RKO (cell line): ENCODE data around the gene MIER2.
"Not testable (repeated sequence)": the region's sequence is repeated elsewhere in the genome, so short reads cannot be mapped to it uniquely, and the experiment has no call there.

Source experiments
- DNase-seq: peaks from one replicate; pipeline ENCODE4 v3.0.0-alpha.2; 2016; ENCODE audit warnings: low spot score

MIER2 gene

DNA sequence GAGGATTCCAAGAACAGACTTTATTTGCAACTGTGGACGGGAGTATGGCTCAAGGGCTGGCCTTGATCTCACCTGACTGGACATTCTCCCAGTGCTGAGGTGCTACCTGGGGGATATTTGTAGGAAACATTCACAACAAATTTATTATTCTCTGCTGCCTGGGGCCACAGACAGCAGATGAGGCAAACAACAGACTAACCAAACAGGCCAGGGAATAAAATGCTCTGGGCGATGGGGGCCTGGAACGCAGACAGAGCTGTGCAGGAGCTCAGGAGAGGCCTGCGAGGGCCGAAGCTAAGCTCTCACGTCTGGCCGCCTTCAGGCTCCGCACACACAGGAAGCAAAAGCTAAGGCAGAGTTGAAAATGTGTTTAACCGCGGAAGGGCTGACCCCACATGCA is 61.2 kb downstream of the MIER2 start:
- DNase-seq = no peak

DNA sequence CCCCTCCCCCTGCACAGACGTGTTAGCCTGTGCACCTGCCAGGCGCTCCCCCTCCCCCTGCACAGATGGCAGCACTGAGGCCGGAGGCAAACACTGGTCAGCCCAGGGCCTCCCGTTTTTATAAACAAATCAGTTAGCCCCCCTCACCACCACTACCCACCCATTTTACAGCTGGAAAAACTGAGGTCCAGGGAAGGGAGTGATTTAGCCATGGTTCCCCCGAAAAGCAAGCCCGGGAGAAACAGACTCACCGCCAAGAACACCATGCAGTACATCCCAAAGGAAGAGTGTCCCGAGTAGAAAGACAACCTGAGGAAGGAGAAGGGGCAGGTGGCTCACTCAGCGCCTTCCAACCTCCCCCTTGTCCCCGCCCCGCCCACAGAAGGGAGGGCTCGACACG is 62.1 kb downstream of the MIER2 start:
- no peak for DNase-seq

DNA sequence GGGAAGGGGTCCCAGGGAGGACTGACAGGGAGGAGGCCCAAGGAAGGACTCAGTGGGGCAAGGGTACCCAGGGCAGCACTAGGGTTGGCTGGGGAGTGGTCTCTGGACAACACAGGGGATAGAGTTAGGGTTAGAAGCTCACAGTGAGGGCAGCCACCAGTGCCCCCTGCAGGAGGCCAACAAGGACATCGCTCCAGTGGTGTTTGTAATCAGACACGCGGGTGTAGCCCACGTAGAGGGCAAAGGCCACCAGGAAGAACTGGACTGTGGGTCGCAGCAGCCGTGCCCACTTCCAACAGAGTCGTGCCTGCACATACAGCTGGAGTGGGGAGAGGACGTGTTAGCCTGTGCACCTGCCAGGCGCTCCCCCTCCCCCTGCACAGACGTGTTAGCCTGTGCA is 62.6 kb downstream of the MIER2 start:
- DNase-seq = no peak

DNA sequence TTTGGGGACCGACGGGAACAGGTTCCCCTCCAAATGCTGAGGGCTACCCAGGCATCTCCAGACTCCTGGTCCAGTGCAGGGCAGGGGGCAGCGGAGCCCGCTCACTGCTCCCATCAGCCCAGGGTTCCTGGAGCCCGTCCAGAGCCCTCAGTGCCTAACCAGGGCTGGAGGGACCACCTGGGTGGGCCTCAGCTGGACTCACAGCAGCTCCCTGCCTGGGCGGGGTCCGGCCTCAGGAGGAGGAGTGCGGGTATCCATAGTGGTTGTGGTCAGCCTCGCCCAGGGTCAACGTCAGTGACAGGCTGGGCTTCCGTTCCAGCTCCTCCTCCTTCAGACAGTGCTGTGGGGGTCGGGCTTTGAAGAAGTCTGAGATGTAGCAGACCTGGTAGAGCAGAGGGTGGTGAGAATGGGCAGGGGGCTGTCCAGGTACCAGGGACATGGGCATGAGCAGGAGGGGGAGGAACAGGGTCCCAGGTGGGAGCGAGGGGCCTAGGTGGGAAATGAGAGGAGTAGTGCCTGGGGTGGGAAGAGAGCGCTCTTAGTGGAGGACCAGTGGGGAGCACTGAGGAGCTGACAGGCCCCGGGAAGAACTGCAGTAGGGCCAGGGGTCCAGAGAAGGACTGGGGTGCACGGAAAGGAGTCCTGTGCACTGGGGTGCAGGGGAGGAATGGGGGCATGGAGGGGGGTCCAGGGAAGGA is 63.3 kb downstream of the MIER2 start:
- DNase-seq = no peak

DNA sequence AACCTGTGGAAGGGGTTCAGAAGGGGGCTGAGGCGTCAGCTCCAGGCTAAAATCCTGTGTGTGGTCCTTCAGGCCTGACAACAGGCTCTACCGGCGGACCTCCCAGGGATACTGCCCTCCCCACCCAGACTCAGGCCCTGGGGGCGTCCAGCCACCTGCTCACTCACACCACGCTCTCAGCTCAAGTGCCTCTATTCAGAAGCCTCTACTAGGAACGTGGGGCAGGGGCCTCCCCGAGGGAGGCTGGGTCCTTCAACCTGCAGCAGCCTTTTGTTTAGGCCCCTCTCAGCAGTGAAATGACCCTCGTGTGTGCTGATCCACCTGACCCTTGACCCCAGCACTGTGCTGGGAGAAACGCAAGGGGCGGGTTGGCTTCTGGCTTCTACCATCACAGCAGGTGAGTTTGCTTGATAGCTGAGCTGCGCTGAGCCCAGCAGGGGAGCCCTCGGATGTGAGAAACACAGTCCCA is 64.0 kb downstream of the MIER2 start:
- no peak for DNase-seq

DNA sequence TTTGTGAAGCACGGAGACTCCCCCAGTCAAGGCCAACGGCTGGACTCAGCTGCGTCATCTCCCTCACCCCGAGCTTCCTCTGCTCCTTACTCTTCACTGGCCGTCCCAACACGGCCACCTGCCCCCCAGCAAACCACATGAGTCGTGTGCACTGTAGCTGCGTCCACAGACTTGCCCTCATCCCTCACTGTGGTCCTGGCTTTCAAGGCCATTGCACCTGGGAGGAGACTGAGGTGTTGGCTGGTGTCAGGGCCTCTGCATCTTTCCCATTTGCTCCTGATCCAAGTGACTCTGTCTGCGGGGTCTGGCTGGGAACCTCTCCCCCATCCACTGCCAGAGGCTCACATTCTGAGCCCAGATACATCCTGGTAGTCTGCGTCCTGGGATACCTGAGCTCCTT is 64.9 kb downstream of the MIER2 start:
- no peak for DNase-seq

DNA sequence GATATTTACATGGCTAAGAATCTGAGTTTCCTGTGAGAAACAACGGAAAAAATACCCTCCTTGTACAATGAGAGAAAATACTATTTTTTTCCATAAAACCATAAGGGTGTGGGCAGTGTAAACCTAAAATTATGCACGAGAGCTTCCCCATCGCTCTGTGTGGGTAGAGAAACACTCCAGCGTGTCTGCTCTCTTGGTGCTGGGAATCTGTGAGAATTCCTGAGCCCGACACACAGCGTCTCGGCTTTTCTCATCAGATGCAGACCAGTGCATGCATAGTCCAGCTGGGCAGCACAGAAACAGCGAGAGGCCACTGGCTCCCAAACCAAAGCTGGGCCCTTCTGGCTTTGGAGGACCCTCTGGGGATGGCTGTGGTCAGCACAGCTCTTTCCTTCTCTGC is 65.4 kb downstream of the MIER2 start:
- DNase-seq = no peak

DNA sequence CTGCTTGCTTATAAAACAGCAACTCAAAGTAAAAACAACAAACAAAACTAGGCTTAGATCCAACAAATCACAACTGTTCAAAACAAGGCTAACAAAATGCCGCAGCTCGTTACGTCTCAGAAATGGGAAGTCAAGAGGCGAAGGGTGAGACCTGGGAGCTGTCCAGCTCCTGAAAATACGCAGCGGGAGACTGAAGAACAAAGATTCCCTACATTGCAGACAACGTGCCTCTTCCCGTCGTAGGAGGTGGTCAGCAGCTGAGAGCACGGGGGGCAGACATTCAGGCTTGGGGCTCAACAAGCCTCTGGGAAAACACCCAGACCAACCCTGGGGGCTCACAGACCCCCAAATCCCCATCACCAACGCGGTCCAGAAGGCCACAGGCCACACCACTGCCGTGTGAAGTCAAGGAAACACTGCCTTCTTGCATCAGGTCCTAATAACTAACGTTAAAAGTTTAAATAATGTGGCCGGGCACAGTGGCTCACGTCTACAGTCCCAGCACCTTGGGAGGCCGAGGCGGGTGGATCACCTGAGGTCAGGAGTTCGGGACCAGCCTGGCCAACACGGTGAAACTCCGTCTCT is 66.9 kb downstream of the MIER2 start:
- no peak for DNase-seq

DNA sequence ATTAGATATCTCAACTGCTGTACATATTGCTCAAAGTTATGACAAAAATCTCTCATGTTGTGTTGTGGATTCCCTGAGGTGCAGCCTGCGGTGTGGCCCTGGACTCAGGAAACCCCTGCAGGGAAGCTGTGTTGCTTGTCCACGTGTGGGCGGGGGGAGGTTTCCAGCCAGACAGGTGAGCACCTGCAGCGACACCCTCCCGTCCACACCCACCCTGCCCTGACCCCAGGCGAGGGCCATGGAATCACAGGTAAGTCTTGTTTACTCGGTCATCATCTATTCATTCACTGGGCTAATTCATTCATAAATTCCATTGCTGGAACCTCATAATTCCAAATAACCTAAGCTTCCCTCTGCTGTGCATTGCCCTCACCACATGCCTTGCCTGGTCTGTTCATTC is 67.5 kb downstream of the MIER2 start:
- no peak for DNase-seq

DNA sequence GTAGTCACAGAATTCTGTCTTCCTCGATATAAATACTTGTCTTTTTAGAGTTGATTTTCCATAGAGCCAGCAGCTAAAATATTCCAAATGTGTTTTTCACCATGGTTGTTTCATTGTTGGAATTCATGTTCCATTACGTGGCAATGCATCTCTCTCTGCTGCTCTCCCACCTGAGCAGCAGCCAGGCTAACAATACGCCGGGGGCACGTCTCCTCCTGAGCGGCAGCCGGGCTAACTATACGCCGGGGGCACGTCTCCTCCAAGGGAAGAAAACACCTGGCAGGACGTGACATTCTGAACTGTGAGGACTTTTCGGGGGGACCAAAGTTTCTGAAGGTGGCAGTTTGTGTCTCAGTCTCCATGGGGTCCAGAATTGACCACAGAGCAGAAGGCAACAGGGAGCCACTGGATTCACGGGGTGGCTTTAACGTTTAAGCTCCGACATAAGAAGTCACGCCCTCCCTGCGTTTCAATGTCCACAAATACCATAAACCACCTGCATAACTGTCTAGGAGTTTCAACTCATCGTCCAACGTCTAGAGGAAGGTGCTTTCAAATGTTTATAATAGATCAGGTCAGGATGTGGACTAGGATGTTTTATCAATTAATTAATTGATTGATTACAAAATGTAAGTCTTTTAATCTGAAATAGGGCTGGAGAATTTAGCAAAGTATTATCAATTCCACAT is 68.5 kb downstream of the MIER2 start:
- no peak for DNase-seq

DNA sequence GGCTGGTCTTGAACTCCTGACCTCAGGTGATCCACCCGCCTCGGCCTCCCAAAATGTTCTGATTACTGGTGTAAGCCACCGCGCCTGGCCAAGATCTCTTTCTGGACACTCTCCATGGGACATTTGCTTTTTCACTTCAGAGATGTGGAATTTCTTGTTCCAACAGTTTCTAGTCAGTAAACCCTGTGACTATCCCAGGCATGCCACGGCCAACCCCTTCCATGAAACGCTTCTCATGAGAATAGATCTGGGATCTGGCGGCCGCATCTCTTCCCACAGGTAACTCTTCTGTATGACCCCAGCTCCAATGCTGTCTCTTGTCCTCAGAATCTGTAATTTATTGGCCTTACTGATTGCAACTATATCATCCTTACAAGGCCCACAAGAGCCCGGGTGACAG is 69.6 kb downstream of the MIER2 start:
- DNase-seq = no peak

DNA sequence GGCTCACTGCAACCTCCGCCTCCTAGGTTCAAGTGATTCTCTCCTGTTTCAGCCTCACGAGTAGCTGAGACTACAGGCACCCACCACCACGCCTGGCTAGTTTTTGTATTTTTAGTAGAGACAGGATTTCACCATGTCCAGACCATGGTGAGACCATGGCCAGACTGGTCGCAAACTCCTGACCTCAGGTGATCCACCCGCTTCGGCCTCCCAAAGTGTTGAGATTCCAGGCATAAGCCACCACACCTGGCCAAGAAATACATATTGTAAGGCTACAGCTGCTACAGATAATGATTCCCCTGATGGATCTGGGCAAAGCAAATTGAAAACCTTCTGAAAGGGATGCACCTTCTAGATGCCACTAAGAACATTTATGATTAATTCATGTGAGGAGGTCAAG is 71.2 kb downstream of the MIER2 start:
- DNase-seq = no peak

DNA sequence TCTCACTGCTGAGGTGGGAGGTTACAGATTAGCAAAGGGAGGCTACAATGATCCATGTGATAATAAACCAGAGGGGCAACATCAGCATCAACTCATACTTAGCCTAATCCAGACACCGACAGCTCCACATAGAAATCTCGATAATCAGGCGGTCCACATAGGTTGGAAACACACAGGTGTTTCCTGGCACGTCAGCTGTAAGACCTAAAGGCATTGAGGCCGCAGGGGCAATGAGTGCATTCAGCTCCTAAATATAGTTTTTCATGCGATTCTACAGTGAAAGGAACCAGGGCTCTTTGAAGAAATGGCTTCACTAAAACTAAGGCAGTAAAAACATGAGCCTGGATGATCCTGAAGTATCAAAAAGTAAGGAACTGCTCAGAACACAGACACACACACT is 72.7 kb downstream of the MIER2 start:
- DNase-seq = no peak

DNA sequence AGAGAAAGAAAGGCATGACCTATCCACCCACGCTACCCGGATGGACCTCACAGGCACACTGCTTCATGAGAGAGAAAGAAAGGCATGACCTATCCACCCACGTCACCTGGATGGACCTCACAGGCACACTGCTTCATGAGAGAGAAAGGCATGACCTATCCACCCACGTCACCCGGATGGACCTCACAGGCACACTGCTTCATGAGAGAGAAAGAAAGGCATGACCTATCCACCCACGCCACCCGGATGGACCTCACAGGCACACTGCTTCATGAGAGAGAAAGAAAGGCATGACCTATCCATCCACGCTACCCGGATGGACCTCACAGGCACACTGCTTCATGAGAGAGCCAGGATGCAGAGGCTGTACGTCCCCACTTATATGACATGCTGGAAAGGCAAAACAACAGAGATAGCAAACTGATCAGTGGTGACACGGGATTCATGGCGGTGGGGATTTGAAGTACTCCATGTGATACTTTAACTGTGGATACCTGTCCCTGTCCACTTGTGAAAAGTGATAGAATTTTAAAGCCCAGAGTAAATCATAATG is 73.8 kb downstream of the MIER2 start:
- DNase-seq = not testable (repeated sequence)

DNA sequence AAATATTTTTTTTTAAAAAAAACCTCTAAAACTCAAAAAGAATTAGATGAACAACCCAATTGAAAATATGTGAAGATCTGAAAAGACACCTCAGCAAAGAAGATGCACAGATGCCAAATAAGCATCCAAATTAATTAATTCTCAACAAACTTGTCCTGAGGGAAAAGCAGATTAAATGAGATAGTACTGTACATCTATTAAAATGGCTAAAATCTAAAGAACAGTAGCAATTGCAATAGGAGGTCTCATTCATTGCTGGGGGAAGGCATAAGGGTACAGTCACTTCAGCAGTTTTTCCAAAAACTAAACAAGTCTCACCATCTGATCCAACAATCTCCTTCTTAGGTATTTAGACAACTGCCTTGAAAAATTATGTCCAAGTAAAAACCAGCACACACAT is 75.4 kb downstream of the MIER2 start:
- DNase-seq = no peak

DNA sequence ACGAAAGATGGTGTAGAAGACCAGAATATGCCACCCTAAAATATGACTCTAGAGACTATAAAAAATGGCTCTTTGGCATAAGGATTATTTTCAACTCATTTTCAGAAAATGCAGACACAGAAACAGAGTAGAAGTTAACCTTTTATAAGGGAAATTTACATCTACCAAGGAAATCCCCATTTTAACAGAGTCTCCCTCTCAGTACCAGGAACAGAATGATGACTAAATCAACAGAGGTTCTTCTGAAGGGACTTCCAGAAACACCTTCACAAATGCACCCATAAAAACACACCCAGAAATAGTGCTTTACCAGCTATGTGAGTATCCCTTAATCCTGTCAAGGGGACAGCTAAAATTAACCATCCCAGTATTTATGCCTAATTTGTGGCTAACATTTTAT is 82.5 kb downstream of the MIER2 start:
- no peak for DNase-seq

DNA sequence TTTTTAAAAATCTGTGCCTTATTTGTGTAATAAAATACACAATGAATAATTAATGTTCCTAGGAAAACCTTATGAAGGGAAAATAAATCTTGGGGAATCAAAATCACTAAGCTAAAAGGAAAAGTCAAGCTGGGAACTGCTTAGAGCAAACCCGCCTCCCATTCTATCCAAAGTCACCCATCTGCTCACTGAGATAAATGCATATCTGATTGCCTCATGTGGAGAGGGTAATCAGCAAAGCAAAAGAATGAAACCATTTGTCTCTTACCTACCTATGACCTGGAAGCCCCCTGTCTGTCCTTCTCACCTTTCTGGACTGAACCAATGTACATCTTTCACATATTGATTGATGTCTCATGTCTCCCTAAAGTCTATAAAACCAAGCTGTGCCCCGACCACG is 87.8 kb downstream of the MIER2 start:
- not testable (repeated sequence) for DNase-seq
